Stimulated activated CD4-positive, alpha-beta T cell treated with anti-CD3 and anti-CD28 coated beads, Interleukin-4, amount 100 ng/mL, for 1 hour (primary cell): ENCODE data around the gene FXYD3.
A peak's percentile ranks its signal among the peaks of the same experiment; 100 is the strongest.

Experiments
- DNase-seq: peaks from one replicate; pipeline ENCODE4 v3.0.0-alpha.2; 2020

Gene FXYD3

DNA sequence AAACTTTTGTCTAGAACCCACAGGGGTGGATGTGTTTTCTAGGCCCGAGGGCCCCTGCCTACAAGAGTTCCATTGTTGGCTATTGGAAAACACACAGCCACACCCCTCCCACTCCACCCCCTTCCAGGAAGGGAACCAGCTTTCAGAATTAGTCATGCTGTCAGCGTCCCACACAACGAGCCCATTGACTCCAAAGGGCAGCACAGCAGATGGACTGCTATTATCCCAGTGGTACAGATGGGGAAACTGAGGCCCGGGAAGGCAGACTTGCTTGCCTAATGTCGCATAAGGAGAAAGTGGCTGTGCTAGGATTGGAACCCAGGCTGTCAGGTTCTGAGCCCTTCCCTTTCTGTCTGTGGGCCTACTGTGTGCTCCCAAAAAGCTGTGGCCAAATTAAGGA, 8.1 kb upstream of the FXYD3 start:
- DNase-seq, result no peak

- DNase-seq, result no peak
Observed at GRCh38 chr19:35108730-35109129, 6.9 kb upstream of the FXYD3 start.

DNA sequence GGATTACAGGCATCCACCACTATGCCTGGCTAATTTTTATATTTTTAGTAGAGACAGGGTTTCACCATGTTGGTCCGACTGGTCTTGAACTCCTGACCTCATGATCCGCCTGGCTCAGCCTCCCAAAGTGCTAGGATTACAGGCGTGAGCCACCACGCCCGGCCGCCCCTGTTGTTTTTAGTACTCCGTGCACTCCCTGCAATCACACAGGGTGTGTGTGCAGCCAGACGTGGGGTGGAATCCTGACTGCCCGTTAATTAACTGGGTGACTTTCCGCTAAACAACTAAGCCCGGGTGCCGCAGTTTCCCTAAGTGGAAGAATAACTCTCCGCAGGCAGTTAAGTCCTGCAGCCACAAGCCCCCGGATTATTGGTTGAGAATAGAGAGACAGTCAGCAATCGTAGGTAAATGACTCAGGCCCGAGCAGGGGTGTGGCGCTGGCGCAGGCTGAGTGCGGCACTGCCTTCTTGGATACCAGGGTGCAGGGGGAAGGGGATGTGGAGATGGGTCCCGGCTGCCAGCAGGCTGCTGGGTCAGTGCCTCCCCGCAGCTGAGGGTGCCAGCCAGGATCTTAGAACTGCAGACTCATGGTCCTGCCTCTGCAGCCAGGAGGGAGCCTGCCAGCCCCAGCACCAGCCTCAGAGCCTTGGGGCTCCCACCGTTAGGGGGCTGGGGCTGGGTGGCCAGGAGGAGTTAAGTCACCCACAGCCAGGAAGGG, 6.1 kb upstream of the FXYD3 start:
- DNase-seq, result no peak

GRCh38 chr19:35110974-35111373, 4.6 kb upstream of the FXYD3 start:
- no peak for DNase-seq

DNA sequence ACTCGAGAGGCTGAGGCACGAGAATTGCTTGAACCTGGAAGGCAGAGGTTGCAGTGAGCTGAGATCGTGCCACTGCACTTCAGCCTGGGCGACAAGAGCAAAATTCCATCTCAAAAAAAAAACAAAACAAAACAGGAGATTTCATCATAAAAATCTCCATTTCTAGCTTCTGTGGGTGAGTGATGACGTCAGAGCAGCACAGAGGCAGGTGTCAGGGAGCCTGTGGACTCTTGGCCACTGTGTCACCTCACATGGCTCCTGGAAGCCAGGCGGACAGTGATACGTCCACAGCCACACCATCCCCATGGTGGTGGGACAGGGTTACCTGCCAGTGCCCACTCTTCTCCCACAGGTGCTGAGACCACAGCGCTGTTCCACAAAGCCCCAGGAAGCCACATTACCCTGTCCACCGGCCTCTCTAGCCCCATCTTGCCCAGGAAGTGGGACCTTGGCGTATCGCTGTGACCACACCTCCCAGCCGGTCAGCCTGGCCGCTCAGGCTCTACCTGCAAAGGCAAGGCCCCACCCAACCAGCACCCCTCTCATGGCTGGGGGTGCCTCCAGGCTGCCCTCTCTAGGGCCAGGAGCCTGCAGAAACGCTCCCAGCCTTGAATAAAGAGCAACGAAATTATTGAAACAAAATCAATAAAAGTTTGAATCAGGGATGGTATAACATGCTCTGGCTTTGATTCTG, 2.5 kb upstream of the FXYD3 start:
- DNase-seq, result no peak

DNA sequence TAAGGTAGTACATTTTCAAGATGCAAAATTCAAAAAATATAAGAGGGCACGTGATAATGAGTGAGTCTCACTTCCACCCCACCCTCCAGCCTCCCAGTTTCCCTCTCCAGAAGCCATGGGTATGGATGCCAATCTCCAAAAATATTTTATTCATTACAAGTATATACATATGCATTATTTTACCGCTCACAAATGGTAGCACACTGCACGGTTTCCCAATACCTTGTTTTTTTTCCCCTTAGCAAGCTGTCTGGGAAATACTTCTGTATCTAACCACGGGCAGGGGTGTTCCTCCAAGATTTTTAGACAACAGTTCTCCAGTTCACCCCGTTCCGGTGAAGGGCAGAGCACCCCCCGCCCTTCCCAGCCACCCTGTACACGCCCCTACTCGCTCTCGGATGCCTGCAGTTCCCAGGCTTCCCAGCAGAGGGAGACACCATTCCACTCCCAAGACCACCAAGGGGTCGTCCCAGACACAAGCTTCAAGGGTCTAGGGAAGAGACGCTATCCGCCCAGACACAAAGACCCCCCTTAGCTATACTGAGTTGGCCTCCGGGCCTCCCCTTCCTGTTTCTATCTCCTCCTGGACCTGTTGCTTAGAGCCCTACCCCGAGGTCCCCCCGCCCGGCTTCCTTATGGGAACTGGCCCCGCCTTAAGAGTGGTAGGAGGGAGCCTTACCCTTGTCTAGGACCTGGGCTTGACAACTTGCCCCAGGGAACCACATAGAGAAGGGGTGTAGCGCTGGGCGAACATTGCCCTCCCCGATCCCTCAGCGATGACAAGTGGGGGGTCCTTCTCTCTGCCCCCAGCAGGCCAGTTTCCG, 1.1 kb upstream of the FXYD3 start:
- DNase-seq, result peak; percentile 71

DNA sequence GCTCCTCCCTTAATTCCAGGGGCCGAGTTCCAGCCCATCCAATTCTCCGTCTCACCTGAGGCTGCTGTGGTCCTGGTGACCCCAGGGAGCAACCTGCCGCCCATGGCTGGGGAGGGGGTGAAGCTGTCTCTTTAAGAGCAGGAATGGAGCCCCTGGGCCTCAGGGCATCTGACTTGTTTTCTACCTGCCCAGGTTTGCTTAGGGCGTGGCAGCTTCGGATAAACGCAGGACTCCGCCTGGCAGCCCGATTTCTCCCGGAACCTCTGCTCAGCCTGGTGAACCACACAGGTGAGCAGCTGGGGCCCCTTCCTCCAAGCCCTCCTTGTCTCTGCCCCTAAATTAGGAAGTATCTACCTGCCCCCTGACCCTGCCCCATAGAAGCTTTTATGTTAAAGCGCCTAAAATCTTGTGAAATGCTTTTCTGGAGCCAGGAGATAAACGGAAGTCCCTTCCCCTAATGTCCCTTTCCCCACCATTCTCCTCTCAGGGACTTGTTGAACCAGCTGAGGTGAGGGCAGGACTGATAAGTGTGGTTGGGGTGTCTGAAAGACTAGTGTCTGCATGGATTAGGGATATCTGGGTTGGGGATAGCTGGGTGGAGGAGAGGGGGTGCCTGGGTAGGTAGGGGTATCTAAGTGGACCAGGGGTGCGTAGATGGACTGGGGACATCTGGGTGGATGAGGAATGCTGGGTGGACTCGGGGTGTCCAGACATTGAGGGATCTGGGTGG, 614 bp downstream of the FXYD3 start:
- no peak for DNase-seq

DNA sequence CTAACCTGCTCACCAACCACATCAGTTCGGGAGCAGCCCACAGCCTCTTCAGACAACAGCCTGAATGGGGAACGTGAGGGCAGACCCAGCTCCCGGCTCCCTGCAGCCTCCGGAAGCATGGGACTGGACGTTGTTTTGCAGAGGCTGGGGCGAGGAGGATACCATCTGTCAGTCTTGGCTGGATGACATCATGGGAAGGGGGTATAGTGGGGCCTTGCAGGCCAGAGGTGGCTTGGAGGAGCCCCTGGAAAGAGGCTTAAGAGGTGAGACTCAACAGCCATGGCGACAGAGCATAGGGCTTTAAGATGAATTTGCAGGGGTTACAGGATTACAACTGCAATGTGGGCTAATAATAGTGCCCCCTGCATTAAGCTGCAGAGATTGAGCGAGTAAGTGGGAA, 1.5 kb downstream of the FXYD3 start:
- DNase-seq, result no peak

GRCh38 chr19:35117799-35118198, 2.2 kb downstream of the FXYD3 start:
- no peak for DNase-seq

DNA sequence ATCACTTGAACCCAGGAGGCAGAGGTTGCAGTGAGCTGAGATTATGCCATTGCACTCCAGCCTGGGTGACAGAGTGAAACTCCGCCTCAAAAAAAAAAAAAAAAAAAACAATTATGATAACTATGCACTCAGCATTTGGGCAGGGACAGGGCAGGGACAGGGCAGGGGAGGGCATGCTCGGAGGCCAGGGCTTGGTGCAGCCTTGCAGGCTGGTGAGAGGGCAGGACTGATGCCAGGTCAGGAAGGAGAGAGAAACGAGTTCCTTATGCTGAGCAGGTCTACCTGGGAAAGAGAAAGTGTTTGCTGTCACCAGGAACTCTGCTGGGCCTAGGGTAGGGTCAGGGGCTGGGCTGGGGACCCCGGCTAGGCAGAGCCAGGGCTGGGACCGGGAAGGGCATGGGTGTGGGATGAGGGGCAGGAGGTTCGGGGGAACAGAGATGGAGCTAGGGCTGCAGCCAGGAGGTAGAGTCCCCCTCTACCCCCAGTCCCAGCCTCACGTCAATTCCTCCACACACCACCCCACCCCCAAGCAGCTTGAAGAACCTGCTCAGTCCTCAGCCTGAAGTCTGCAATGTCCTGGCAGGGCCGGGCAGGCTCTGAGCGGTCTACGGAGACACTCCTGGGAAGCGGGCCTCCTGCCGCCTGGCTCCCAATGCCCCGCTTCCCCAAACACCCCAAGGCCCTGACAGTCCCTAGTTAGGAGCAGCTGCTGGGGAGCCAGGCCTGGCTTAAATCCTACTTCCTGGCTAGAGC, 2.8 kb downstream of the FXYD3 start:
- DNase-seq, result no peak

- DNase-seq, result no peak
Observed at GRCh38 chr19:35119091-35119490, 3.5 kb downstream of the FXYD3 start.

DNA sequence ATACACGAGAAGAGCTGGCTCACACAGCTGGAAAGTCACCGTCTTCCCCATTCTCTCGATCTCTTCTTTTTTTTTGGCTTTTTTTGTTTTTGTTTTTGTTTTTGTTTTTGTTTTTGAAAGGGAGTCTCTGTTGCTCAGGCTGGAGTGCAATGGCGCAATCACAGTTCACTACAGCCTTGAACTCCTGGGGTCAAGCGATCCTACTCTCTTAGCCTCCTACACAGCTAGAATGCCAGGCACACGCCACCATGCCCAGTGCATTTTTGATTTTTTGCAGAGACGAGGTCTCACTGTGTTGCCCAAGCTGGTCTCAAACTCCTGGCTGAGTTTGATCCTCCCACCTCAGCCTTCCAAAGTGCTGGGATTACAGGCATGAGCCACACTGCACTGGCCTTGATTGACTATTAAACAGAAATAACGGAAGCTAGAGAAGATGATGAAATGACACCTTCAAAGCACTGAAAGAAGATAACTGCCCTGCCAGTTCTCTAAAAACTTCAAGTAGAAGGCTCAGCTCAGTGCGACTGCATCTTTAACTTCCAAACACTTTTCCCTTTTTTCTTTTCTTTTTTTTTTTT, 4.0 kb downstream of the FXYD3 start:
- DNase-seq, result no peak

DNA sequence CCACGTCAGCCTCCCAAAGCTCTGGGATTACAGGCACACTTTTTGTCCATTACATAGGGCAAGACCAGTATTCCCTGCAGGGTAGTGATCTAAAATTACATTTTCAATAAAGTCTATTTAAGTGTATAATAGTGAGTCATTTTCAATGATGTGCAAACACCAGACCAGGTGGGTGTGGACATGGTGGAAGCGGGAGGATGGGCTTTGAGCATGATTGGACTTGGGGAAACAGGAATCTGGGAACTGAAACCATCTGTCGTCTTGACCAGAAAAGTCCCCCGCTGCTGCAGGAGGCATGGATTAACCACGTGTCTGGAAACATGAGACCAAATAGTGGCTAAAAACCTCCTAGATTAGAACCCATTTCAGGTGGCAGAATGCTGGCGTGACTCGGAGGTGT, 4.9 kb downstream of the FXYD3 start:
- no peak for DNase-seq

- no peak for DNase-seq
Observed at GRCh38 chr19:35120898-35121297, 5.3 kb downstream of the FXYD3 start.

DNA sequence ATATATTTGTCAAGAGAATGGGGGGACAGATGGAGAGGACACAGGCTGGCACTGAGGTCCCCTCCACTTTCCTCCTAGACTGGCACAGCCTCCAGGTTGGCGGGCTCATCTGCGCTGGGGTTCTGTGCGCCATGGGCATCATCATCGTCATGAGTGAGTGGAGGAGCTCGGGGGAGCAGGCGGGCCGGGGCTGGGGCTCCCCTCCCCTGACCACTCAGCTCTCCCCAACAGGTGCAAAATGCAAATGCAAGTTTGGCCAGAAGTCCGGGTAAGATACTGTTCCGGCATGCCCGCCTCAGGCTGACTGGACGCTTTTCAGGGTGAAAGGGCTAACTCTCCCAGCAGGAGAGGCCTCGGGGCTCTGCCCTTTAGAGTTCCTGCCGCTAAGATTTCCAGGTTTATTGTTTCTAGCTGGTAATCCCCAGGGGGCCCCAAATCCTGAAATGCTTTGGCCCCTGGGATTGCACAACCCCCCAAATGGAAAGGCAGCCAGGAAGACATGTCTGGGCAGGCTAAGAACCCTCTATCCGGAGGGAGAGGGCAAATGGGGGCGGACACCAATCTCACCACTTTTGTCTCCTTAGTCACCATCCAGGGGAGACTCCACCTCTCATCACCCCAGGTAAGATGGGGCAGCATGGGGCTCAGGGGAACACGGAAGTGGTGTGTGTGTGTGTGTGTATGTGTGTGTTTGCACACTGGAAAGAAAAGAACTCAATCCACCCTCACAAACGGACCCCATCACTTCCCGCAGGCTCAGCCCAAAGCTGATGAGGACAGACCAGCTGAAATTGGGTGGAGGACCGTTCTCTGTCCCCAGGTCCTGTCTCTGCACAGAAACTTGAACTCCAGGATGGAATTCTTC, 7.3 kb downstream of the FXYD3 start:
- DNase-seq, result no peak

- DNase-seq, result no peak
Observed at GRCh38 chr19:35123573-35123972, 8.0 kb downstream of the FXYD3 start.

DNA sequence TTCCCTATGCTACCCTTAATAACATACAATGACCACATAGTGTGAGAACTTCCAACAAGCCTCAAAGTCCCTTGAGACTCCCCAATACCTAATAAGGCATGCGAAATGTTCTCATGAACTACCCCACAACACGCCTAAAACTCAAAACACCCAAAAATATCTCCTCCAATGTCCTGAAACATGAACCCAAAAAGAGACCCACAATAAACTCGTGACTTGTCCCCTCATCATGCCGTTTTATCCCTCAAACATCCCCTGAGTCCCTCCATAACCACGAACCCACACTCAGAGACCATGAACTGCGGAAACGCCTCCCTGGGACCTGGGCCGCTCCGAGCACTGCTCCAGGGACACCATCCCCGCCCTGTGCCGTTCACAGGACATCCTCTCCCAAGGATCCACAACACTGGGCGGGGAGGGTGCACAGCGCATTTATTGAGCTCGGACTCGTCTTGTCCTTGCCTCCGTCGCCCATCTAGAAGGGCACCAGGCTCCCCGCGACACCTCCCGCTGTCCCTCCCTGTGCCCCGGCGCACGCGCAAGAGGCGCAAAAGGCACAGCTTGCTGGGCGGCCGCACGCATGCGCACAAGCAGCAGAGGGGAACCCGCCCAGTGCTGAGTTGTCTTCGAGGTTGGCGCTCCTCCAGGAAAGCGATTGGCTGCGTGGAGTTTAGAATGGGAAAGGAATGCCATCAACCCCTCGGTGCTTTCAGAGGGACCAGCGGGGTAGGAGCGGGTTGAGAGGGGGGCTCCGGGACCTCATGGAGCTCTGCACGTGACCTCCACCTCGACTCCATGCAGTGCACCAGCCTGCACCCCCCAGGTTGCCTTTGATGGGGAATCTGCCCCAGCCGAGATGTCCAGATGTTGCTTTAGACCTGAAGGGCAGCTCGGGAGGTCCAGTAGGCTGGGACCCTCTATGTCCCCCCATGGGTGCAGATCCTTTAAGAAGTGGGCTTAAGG, 8.8 kb downstream of the FXYD3 start:
- DNase-seq, result peak; percentile 88

DNA sequence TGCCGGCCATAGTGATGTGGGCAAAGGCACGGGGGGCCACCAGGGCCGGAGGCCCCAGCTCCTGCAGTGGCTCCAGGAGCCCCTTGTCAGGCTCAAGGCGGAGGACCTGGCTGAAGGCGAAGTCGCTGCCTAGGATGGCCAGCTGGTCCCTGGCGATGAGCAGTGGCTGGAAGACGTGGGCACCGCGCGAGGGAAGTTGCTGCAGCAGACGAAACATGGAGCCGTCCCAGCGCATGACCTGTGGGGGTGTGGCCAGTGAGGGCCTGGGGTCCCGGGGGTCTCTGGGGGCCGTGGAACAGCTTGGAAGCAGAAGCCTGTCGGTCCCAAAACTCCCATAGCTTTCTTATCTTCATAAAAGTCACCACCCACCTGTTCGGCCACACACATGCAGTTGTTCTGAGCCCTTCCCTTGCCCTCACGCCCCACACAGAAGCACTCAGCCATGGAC, 9.7 kb downstream of the FXYD3 start:
- no peak for DNase-seq

GRCh38 chr19:35125749-35126623, 10.4 kb downstream of the FXYD3 start:
- DNase-seq, result no peak
